Activated T-cell treated with anti-CD3 and anti-CD28 coated beads, Interleukin-2, amount 50 U/mL, for 72 hours (primary cell): ENCODE data around the gene OTOS. TPM values are rescaled to one million over a fixed set of nuclear protein-coding genes. Genes with fewer than 3 reads are reported as not detected.

ENCODE experiments used
- ATAC-seq, 2 donors: fragments of 150-1000 bp; cut with Tn5 transposase; replicated peaks in 1 of 2; 2 replicates each; pipeline ENCODE4 v1.10.0; 2021; ENCODE audit warnings: moderate library complexity in 2 of 2, mild to moderate bottlenecking in 1 of 2
- DNase-seq, 2 donors: peaks; one replicate each; pipeline ENCODE4 v3.0.0; 2021 to 2022; ENCODE audit warnings: mixed read lengths in 1 of 2
- H3K27ac Mint-ChIP-seq: one replicate; pipeline ENCODE4 v1.8.0; 2022; ENCODE audit warnings: mild to moderate bottlenecking, moderate library complexity, mixed read lengths
- H3K27me3 Mint-ChIP-seq: one replicate; pipeline ENCODE4 v1.8.0; 2022; ENCODE audit warnings: low read depth, mixed read lengths
- H3K36me3 Mint-ChIP-seq, 2 donors: one replicate each; pipeline ENCODE4 v1.8.0; 2022; ENCODE audit warnings: mixed read lengths in 2 of 2, mild to moderate bottlenecking in 1 of 2; ENCODE audit not compliant: insufficient read depth in 2 of 2
- H3K4me1 Mint-ChIP-seq: one replicate; pipeline ENCODE4 v1.8.0; 2022; ENCODE audit warnings: low read depth, mixed read lengths
- H3K4me3 Mint-ChIP-seq, 2 donors: one replicate each; pipeline ENCODE4 v1.8.0; 2022; ENCODE audit warnings: mild to moderate bottlenecking in 2 of 2, mixed read lengths in 2 of 2, moderate library complexity in 2 of 2
- H3K9me3 Mint-ChIP-seq, 2 donors: one replicate each; pipeline ENCODE4 v1.8.0; 2022; ENCODE audit warnings: mixed read lengths in 2 of 2
- total RNA-seq, 2 donors: library from RNA; stranded (reverse); gene quantifications; one replicate each; pipeline ENCODE4 v1.2.3, GENCODE V29; 2022

OTOS gene
- total RNA-seq: not detected

DNA sequence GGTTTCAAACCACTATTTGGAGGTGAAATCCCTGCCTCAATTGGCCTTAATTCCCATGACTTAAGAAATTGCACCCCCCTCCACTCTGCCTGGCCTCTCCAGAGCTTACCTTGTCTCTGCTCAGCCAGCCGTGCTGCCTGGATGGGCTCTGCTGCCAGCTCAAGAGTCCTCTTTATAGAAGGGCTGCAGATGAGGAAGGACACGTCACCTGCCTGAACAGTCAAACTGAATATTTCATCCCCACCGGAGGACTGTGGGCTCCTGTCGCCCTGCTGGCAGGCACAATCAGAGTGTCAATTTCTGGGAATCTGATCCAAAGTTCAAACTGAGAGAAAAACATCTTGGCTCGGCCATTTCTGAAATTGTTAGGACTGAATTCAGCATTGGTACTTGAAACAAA lies at the start of gene OTOS:
Gene OTOS (minus strand): TSS at position 148 of the 400 bp plus-strand sequence. CDS start 332 bp downstream, outside the sequence.
- ATAC-seq: no peak
- no peak within 1 kb of the TSS for H3K4me3 Mint-ChIP-seq
- H3K4me1 Mint-ChIP-seq: peaks cover 7% of the 10 kb centered on the region
- no peak within 1 kb of the TSS for H3K27ac Mint-ChIP-seq
- no peaks in the 10 kb centered on the region for H3K36me3 Mint-ChIP-seq
- no peaks in the 10 kb centered on the region for H3K9me3 Mint-ChIP-seq
- no peaks in the 10 kb centered on the region for H3K27me3 Mint-ChIP-seq
- DNase-seq: no peak

DNA sequence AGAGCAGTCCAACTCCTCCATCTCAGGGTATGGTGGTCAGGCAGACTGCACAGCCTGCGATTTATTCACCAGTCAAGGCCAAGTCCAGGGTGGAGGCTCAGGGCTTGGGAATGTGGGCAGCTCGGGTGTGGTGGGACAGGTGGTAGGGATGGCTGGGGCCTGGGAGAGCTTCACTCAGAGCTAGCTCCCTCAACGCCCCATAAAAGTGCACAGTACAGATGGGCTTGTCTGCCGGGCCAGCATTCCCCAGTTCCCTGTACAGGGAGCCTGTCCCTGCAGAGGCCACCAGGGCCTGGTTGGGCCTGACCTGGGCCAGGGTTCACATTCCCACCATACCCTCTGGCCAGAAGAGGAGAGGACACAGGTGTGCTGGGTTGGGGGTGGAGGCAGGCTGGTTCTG lies 49.2 kb upstream of the OTOS start:
- H3K36me3 Mint-ChIP-seq: peaks cover 2 to 4% of the 10 kb centered on the region in 2 donors
- DNase-seq (no peak), ATAC-seq (no peak)
- H3K9me3 Mint-ChIP-seq: peaks cover 4 to 5% of the 10 kb centered on the region in 2 donors
- H3K27ac Mint-ChIP-seq: no peak overlapping the region
- no peaks in the 10 kb centered on the region for H3K4me1 Mint-ChIP-seq
- H3K27me3 Mint-ChIP-seq: peaks cover 44% of the 10 kb centered on the region
- no peak overlapping the region for H3K4me3 Mint-ChIP-seq

DNA sequence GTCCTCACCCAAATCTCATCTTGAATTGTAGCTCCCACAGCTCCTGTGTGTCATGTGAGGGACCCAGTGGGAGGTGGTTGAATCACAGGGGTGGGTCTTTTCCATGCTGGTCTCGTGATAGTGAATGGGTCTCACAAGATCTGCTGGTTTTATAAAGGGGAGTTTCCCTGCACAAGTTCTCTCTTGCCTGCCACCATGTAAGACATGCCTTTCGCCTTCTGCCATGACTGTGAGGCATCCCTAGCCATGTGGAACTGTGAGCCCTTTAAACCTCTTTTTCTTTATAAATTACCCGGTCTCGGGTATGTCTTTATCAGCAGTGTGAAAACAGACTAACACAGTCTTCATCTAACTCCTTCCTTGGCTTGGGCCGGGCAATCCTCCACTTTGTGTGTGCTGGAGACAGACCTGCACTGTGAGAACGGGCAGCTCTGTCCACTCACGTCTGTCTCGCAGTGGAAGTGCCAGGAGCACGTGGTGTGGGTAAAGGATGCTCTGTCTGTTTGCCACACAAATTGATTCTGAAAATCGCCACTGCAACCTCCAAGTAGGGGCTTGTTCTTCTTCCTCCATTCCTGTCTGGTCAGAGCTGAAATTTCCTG lies 47.6 kb upstream of the OTOS start:
- H3K9me3 Mint-ChIP-seq: peaks cover 4 to 5% of the 10 kb centered on the region in 2 donors
- H3K27me3 Mint-ChIP-seq: peaks cover 34% of the 10 kb centered on the region
- H3K36me3 Mint-ChIP-seq: peaks cover 2 to 4% of the 10 kb centered on the region in 2 donors
- DNase-seq (no peak), ATAC-seq (no peak)
- no peaks in the 10 kb centered on the region for H3K4me1 Mint-ChIP-seq
- no peak overlapping the region for H3K27ac Mint-ChIP-seq
- H3K4me3 Mint-ChIP-seq: no peak overlapping the region

DNA sequence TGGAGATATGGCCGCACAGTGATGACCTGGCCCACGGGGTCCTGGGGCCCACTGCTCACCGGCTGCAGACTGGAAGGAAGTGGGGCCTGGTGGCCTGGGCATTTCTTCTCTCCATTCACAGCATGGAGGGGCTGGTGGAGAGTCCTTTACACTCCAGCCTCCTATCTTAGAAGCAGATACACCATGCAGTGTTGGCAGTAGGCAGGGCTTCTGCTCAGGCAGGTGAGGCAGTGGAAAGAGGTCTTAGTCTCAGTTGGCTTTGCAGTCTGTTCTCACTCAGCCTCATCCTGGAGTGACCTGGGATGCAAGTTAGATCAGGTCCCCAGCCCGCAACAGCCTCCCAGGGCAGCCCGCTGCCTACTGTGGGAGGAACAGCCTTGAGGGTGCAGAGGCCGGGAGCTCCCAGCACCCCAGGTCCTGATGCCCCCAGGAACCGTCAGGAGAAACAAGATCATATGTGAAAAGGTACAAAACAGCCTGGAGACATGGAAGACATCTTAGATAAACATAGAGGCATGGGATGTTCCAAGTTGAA lies 45.8 kb upstream of the OTOS start:
- H3K36me3 Mint-ChIP-seq: peaks cover 2 to 4% of the 10 kb centered on the region in 2 donors
- peaks cover 18% of the 10 kb centered on the region for H3K27me3 Mint-ChIP-seq
- no peaks in the 10 kb centered on the region for H3K4me1 Mint-ChIP-seq
- ATAC-seq: no peak
- no peak for DNase-seq
- no peak overlapping the region for H3K4me3 Mint-ChIP-seq
- H3K9me3 Mint-ChIP-seq: peaks cover 4 to 5% of the 10 kb centered on the region in 2 donors
- H3K27ac Mint-ChIP-seq: no peak overlapping the region

DNA sequence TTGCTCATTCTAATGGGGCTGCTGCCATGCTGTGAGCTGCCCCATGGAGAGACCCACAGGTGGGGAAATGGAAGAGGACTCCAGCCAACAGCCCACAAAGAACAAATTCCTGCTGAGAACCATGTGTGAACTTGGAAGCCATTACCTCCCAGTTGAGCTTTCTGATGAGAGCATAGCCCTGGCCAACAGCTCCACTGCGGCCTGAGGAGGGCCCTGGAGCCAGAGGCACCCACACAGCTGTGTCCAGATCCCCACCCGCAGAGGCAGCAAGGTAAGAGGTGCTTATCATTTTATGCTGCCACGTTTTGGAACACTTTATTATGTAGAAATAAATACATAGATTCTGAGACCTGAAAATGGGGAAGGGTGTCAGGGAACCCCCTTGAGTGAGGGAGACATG lies 44.2 kb upstream of the OTOS start:
- DNase-seq (no peak), ATAC-seq (no peak)
- Mint-ChIP-seq H3K9me3 (peaks cover 4 to 5% of the 10 kb centered on the region in 2 donors), H3K27me3 (peaks cover 21% of the 10 kb centered on the region), H3K36me3 (peaks cover 2 to 4% of the 10 kb centered on the region in 2 donors), H3K27ac (no peak overlapping the region), H3K4me3 (no peak overlapping the region), H3K4me1 (no peaks in the 10 kb centered on the region)

DNA sequence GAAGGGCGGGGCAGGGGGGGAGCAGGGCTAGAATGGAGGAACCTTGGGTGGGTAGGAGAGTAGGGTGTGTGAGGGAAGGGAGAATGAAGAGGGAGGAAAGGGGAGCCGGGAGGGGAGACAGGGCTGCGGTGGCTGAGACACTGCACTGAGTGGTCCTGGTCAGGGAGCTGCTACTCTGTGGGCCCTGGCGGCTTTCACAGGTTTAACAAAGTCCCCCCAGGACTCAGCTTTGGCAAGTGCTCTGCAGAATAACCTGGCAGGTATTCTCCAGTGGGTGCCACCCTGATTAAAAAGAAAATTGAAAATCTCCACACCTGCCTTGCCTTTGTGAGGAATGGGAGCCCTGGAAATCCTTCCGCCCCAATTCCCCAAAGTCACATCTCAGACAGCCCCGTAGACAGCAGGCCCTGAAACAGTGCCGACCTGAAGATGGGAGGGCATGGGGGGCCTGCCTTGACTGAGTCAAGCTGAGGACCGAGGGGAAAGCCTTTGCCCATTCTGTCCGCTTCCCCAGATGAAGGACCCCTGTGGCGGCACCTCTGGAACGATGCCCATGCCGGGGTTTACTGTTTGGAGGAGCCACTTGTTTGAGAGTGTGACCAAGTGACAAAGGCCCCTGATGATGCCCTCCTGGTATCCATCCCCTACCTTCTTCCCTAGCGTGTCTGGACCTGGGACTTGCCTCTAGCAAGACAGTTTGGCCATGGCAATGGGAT lies 43.6 kb upstream of the OTOS start:
- no peak for DNase-seq
- H3K27me3 Mint-ChIP-seq: peaks cover 21% of the 10 kb centered on the region
- H3K36me3 Mint-ChIP-seq: peaks cover 2 to 4% of the 10 kb centered on the region in 2 donors
- no peak for ATAC-seq
- no peak overlapping the region for H3K27ac Mint-ChIP-seq
- no peak overlapping the region for H3K4me3 Mint-ChIP-seq
- peaks cover 4 to 5% of the 10 kb centered on the region in 2 donors for H3K9me3 Mint-ChIP-seq
- H3K4me1 Mint-ChIP-seq: no peaks in the 10 kb centered on the region

DNA sequence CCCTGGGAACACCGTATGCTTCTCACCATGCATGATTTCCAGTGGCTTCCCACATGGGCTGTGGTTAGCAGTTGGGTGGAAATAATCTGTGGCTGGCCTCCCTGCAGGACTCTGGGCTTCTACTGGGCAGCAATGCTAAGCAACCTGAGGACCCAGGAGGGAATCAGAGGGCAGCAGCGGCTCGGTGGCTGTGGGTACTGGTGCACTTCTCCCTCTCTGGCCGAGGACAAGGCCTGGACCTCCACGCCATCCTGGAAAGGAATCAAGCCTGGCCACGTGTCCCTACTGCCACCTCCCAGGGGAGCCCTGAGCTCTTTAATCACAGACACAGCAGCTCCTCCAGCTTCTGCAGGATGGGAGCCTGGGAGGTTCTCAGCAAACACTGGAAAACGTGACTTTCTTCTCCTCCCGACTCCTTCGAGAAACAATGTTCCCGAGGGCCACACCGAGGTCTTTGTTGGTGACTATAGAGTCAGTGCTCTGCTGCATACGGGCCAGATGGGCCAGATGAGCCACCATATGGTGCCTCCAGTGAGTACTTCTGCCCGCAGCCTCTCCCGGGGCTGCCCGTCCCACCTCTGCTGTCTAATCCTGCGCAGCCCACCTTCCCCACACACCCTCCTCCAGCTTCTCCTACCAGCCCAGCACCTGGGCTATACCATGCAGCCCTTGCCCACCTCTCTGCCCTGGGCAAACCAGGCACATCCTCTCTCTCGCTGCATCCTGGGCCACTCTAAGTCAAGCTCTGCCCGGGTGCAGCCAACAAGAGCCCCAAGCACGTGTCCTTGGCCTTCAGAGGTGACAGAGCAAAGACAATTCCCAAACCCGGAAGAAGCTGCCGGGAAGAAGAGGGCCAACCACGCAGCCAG lies 42.8 kb upstream of the OTOS start:
- Mint-ChIP-seq H3K9me3 (peaks cover 1 to 2% of the 10 kb centered on the region in 2 donors), H3K27me3 (peaks cover 23% of the 10 kb centered on the region), H3K4me1 (no peaks in the 10 kb centered on the region), H3K4me3 (no peak overlapping the region), H3K36me3 (peaks cover 2% of the 10 kb centered on the region in 2 donors), H3K27ac (no peak overlapping the region)
- no peak for DNase-seq
- no peak for ATAC-seq

DNA sequence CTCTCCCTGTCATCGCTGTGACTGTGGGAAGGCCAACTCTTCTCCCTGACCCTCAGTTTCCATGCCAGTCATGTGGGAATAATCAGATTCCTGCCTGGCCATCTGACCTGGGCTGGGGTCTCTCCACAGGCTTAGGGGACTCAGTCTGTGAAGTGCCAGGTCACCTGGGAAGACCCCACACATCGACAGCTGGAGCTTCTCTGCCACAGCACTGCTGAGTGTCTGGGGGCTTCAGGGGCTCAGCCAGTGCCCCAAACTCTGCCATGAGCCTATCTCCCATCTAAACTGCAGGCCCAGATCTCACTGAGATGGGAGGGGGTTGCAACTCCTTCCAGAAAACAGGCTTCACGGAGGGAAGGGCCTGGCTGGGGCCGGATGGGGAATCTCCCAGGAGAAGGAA lies 42.0 kb upstream of the OTOS start:
- Mint-ChIP-seq H3K27me3 (peaks cover 28% of the 10 kb centered on the region), H3K4me3 (no peak overlapping the region), H3K4me1 (no peaks in the 10 kb centered on the region), H3K36me3 (peaks cover 0 to 2% of the 10 kb centered on the region in 2 donors), H3K27ac (no peak overlapping the region), H3K9me3 (no peaks in the 10 kb centered on the region)
- DNase-seq (no peak), ATAC-seq (no peak)

DNA sequence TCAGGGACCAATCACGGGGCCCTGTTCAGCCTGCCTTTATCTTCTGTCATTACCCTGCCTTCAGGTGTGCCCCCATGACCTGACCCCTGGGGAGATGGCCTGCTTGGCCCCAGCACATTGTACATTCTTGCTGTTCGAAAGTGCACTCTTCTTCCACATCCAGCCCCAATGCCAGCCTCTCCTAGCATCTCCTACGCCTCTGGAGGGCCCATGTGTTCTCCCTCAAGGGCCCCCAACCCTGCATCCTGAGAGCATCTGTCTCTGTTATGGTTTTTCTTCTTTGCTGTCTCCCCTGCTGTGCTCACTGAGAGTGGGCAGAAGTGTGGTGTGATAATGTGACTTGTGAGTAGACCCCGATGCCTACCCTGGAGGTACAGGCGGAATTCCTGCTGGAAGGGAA lies 41.5 kb upstream of the OTOS start:
- Mint-ChIP-seq H3K4me3 (no peak overlapping the region), H3K4me1 (no peaks in the 10 kb centered on the region), H3K9me3 (no peaks in the 10 kb centered on the region), H3K36me3 (peaks cover 0 to 2% of the 10 kb centered on the region in 2 donors), H3K27ac (no peak overlapping the region), H3K27me3 (peaks cover 27% of the 10 kb centered on the region)
- ATAC-seq (no peak), DNase-seq (no peak)

DNA sequence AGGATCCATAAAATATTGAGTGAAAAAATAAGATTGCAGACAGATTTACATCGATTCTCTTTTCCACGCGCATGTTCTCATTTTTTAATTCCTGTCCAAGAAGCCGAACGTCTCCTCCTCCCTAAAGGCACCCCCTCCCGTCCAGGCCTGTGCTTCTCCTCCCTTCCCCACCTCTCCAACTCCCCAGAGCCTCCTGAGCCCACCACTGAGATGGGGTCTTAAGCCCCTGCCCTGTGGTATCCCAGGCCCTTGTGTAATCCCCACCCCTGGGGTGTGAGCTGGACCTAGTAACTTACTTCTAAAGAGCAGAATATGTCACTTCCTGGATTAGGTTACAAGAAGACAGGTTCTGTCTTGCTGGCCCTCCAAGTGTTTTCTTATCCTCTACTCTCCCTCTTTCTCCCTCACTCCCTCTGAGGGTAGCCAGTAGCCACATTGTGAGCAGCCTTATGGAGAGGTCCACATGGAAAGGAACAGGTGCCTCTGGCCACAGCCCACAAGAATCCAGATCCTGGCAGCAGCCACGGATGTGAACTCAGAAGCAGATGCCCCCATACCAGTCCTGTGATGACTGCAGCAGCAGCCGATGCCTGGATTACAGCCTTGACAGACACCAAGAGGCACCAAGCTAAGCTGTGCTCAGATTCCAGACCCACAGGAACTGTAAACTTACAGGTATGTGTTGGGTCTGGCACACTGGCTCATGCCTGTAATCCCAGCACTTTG lies 39.6 kb upstream of the OTOS start:
- H3K27ac Mint-ChIP-seq: no peak overlapping the region
- no peak for ATAC-seq

DNA sequence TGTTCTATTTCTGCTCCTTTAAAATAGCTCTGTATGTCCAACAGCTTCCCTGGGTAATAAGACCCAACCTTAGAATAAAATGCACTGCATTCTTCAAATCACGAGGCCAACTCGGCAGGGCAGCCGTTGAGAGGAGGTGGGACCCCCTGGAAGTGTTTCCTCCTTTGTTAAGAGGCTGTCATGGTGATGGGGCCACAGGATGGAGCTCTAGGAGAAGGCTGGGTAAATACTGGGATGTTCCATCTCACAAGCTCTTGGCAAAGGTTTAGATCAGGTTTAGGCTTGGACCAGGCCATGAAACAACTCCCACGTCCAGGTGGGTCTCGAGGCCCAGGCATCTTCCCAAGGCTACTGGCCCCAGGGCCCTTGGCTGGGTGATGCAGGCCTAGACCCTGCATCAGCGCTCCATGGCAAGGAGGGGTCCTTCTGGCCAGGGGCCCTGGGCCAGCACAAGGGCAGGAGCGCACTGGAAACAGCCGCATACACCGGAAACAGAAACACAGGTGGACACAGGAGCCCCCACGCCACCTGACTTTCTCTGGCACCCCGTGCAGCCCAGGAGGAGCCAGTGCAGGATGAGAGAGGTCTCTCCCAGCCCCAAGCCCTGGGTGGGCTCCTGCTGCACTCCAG lies 38.8 kb upstream of the OTOS start:
- H3K36me3 Mint-ChIP-seq: no peaks in the 10 kb centered on the region
- H3K27ac Mint-ChIP-seq: no peak overlapping the region
- H3K4me3 Mint-ChIP-seq: no peak overlapping the region
- no peaks in the 10 kb centered on the region for H3K9me3 Mint-ChIP-seq
- DNase-seq (no peak), ATAC-seq (no peak)
- peaks cover 25% of the 10 kb centered on the region for H3K27me3 Mint-ChIP-seq
- no peaks in the 10 kb centered on the region for H3K4me1 Mint-ChIP-seq

More for the DNA sequence above, 39.6 kb upstream of the OTOS start:
- peaks cover 21% of the 10 kb centered on the region for H3K27me3 Mint-ChIP-seq
- no peaks in the 10 kb centered on the region for H3K9me3 Mint-ChIP-seq
- H3K4me1 Mint-ChIP-seq: no peaks in the 10 kb centered on the region
- no peak overlapping the region for H3K4me3 Mint-ChIP-seq
- no peak for DNase-seq
- no peaks in the 10 kb centered on the region for H3K36me3 Mint-ChIP-seq

DNA sequence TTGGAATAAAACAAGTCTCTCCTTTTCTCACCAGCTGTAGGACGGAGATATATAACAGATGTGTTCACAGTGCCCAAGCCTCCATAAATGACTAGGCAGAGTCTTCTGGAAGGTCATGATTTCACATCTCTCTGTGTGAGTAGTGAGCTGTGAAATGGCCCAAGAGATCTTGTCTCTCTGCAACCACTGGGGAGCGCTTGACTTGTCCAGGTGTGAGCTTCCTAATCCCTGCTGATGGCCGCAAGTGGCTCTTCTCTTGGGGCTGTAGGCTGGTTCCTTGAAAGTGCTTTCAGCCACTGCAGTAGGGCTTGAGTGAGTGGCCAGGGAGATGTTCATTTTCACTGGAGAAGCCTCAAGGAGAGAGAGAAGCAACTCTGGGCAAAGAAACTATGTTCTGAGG lies 38.1 kb upstream of the OTOS start:
- Mint-ChIP-seq H3K4me1 (no peaks in the 10 kb centered on the region), H3K4me3 (no peak overlapping the region)
- DNase-seq: no peak

More for the DNA sequence above, 38.1 kb upstream of the OTOS start:
- Mint-ChIP-seq H3K9me3 (no peaks in the 10 kb centered on the region), H3K36me3 (no peaks in the 10 kb centered on the region), H3K27me3 (peaks cover 28% of the 10 kb centered on the region), H3K27ac (no peak overlapping the region)
- no peak for ATAC-seq
